GM21619 (cell line): ENCODE measurements around the gene ORM1.

Experiments
- ATAC-seq: cut with Tn5 transposase; IDR thresholded peaks from one replicate; pipeline ENCODE4 v1.9.1; 2021; ENCODE audit not compliant: unreplicated experiment

ORM1 gene

GRCh38 chr9:114375386-114376175 lies 52.7 kb downstream of the ORM1 start:
- ATAC-seq = no peak
